Left ventricle myocardium inferior (tissue), 1 donor: ENCODE results near the gene PTPRT. TPM values are rescaled to one million over a fixed set of nuclear protein-coding genes. Genes with fewer than 3 reads are reported as not detected.

Experiments
- DNase-seq: peaks from one replicate; pipeline ENCODE4 v3.0.0-alpha.2; 2020
- H3K27ac ChIP-seq: fragments of 200-600 bp; replicated peaks from 2 replicates; pipeline ENCODE4 v1.8.0; 2021
- H3K27me3 ChIP-seq: fragments of 200-600 bp; 2 replicates; pipeline ENCODE4 v1.8.0; 2021; ENCODE audit warnings: low read depth
- H3K36me3 ChIP-seq: fragments of 200-600 bp; 2 replicates; pipeline ENCODE4 v1.8.0; 2021
- H3K4me1 ChIP-seq: fragments of 200-600 bp; 2 replicates; pipeline ENCODE4 v1.8.0; 2021
- H3K4me3 ChIP-seq: fragments of 200-600 bp; 2 replicates; pipeline ENCODE4 v1.8.0; 2021; ENCODE audit warnings: mild to moderate bottlenecking, moderate library complexity
- H3K9me3 ChIP-seq: fragments of 200-600 bp; replicated peaks from 2 replicates; pipeline ENCODE4 v1.8.0; 2021
- intact Hi-C: fragments of 100-400 bp; cut with micrococcal nuclease; formaldehyde crosslinking; loops from one replicate; pipeline ENCODE4 v1.11.0; 2022
- total RNA-seq: library from RNA; stranded (reverse); fragmentation: NEBNext Ultra II Directional; extraction: Animal tissue kit (Norgen Biotek cat#: 25700); gene quantifications from one replicate; pipeline ENCODE4 v1.2.1, GENCODE V29; 2021
- TF ChIP-seq, protein P1 (sequence below): fragments of 200-600 bp; IDR thresholded peaks from 2 replicates; pipeline ENCODE4 v1.8.0; 2021; ENCODE audit warnings: antibody characterized with exemption, mild to moderate bottlenecking, borderline replicate concordance
- donor health status: DM: no; HTN: yes; CAD: no; lungs with severe emphysema.

The PTPRT gene
- total RNA-seq, 1 donor from 2014 or later: 0.08 TPM

DNA sequence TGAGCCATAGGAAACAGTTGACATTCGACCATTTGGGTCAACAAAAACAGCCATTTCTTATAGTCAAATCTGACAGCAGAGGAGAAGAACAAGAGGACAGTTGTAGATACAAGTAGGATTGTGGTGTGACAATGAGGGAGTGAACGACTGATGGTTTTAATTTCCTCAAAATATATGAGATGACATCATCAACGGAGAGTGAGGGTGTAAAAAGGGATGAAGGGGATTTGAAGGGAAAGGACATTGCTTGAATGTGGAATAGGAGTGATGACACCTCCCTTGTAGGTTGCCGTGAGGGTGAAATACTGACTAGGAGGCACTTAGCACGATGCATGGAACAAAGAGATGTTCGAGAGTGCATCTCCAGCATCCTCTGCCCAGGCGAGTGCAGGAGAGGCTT is 1071.7 kb downstream of the PTPRT start:
- Histone ChIP-seq H3K4me3 (no peak overlapping the region), H3K27ac (no peak overlapping the region), H3K9me3 (no peaks in the 10 kb centered on the region), H3K27me3 (peaks cover 11% of the 10 kb centered on the region), H3K36me3 (no peaks in the 10 kb centered on the region), H3K4me1 (no peaks in the 10 kb centered on the region)
- intact Hi-C loops: no loop called here
- no peak for DNase-seq
- TF ChIP-seq, protein P1, sequence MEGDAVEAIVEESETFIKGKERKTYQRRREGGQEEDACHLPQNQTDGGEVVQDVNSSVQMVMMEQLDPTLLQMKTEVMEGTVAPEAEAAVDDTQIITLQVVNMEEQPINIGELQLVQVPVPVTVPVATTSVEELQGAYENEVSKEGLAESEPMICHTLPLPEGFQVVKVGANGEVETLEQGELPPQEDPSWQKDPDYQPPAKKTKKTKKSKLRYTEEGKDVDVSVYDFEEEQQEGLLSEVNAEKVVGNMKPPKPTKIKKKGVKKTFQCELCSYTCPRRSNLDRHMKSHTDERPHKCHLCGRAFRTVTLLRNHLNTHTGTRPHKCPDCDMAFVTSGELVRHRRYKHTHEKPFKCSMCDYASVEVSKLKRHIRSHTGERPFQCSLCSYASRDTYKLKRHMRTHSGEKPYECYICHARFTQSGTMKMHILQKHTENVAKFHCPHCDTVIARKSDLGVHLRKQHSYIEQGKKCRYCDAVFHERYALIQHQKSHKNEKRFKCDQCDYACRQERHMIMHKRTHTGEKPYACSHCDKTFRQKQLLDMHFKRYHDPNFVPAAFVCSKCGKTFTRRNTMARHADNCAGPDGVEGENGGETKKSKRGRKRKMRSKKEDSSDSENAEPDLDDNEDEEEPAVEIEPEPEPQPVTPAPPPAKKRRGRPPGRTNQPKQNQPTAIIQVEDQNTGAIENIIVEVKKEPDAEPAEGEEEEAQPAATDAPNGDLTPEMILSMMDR: no peak

DNA sequence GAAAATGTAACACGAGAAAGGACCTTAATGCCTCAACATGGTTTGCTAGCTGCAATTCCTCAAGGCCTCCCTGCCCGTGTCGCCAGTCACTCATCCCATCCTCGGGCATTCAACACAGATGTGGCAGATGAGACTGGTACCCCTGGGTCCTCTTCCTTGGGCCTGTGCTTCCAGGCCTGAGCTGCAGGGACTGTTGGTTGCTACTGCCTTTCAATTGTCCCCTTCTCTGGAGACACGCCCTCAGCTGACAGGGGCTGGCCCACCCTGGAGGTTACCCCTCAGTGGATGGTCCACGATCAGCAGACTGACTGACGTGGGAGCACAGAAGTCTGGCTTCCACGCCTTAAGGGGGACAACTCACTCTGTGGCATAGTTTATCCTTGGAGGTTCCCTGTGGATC is 1076.5 kb downstream of the PTPRT start:
- no peak for DNase-seq
- no peaks in the 10 kb centered on the region for H3K36me3 ChIP-seq
- intact Hi-C loops: no loop called here
- no peak overlapping the region for H3K4me3 ChIP-seq
- no peak overlapping the region for H3K27ac ChIP-seq
- TF ChIP-seq, protein P1: no peak
- peaks cover 32% of the 10 kb centered on the region for H3K27me3 ChIP-seq
- no peaks in the 10 kb centered on the region for H3K9me3 ChIP-seq
- no peaks in the 10 kb centered on the region for H3K4me1 ChIP-seq

- H3K27me3 ChIP-seq: peaks cover 32% of the 10 kb centered on the region
- H3K9me3 ChIP-seq: no peaks in the 10 kb centered on the region
- intact Hi-C loops: no loop called here
- H3K4me3 ChIP-seq: no peak overlapping the region
- DNase-seq: no peak
- no peaks in the 10 kb centered on the region for H3K36me3 ChIP-seq
- H3K27ac ChIP-seq: no peak overlapping the region
- TF ChIP-seq, protein P1: no peak
- H3K4me1 ChIP-seq: no peaks in the 10 kb centered on the region
Observed at GRCh38 chr20:42112161-42112560, 1077.5 kb downstream of the PTPRT start.

GRCh38 chr20:42111349-42111748 is 1078.4 kb downstream of the PTPRT start:
- no peak overlapping the region for H3K27ac ChIP-seq

GRCh38 chr20:42110301-42110700 is 1079.4 kb downstream of the PTPRT start:
- Histone ChIP-seq H3K27me3 (peaks cover 32% of the 10 kb centered on the region), H3K4me1 (no peaks in the 10 kb centered on the region), H3K9me3 (no peaks in the 10 kb centered on the region), H3K4me3 (no peak overlapping the region), H3K36me3 (no peaks in the 10 kb centered on the region), H3K27ac (no peak overlapping the region)
- intact Hi-C loops: no loop called here
- TF ChIP-seq, protein P1: no peak
- DNase-seq: no peak

More at GRCh38 chr20:42111349-42111748, 1078.4 kb downstream of the PTPRT start:
- TF ChIP-seq, protein P1: no peak
- no peaks in the 10 kb centered on the region for H3K4me1 ChIP-seq
- intact Hi-C loops: no loop called here
- no peak for DNase-seq
- no peaks in the 10 kb centered on the region for H3K36me3 ChIP-seq
- no peak overlapping the region for H3K4me3 ChIP-seq
- H3K27me3 ChIP-seq: peaks cover 32% of the 10 kb centered on the region
- no peaks in the 10 kb centered on the region for H3K9me3 ChIP-seq

DNA sequence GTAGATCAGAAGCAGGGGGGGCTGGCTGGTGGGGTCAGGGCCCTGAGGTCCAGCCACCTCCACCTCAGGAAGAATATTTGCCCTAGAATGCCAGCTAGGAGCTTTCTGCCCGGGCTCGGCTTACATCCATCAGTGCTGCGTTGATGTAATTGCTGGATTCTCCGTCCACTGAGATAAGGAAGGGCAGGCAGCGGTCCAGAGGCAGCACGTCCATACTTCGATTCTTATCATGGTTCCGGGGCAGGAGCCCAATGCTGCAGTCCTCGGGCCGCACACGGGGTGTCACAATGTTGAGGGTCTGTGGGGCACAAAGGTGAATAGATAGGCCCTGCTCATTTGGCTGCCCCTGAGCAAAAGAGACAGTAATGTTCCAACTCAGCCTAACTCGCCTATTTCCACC is 1087.7 kb downstream of the PTPRT start:
- Histone ChIP-seq H3K4me3 (no peak overlapping the region), H3K36me3 (no peaks in the 10 kb centered on the region), H3K27ac (no peak overlapping the region), H3K27me3 (peaks cover 29% of the 10 kb centered on the region), H3K4me1 (no peaks in the 10 kb centered on the region), H3K9me3 (no peaks in the 10 kb centered on the region)
- no peak for DNase-seq
- TF ChIP-seq, protein P1: no peak
- intact Hi-C loops: no loop called here
